HCT116 (cell line): ENCODE data around the gene ZNF592. TPM values are rescaled to one million over a fixed set of nuclear protein-coding genes. Genes with fewer than 3 reads are reported as not detected.

ENCODE experiments used
- ATAC-seq: fragments of 200-7000 bp; cut with Tn5 transposase; 2 replicates; pipeline ENCODE4 v1.9.1; 2020; ENCODE audit warnings: mild to moderate bottlenecking, moderate library complexity
- BruUV-seq: library from RNA; stranded (reverse); fragments of 400-500 nt; replicated peaks from 2 replicates; lab custom pipeline; 2021; lab: Mats Ljungman, UMichigan
- CTCF ChIA-PET: fragments of 300-600 bp; sonication (Branson Sonifier 250); formaldehyde crosslinking; loops from one replicate; lab custom pipeline; 2021; ENCODE audit warnings: antibody characterized with exemption; lab: Charles Lee
- POLR2A ChIA-PET: fragments of 300-600, 350-600 bp; sonication (Branson Sonifier 250); formaldehyde crosslinking; loops from one replicate; lab custom pipeline; 2021; ENCODE audit warnings: antibody characterized with exemption; lab: Charles Lee
- RAD21 ChIA-PET, 2 experiments: fragments of 300-600 bp; sonication (Branson Sonifier 250); formaldehyde crosslinking; loops; one replicate each; lab custom pipeline; 2023; ENCODE audit warnings: low total read pairs in 2 of 2; ENCODE audit not compliant: uncharacterized antibody in 2 of 2, unreplicated experiment in 2 of 2, low non-redundant PET in 1 of 2; lab: Charles Lee
- DNase-seq: peaks from one replicate; pipeline ENCODE4 v3.0.0-alpha.2; 2010; ENCODE audit warnings: low read depth, low spot score
- H2AFZ ChIP-seq: fragments of 200-600 bp; shearing (Covaris generic), sonication (generic); 2 replicates; pipeline ENCODE4 v1.6.1; 2017; ENCODE audit warnings: low read depth, mixed run types, mixed read lengths, antibody characterized with exemption, low read length; ENCODE audit not compliant: poor library complexity, severe bottlenecking
- H3K27ac ChIP-seq: 2 replicates; pipeline ENCODE4 v1.5.1; 2012; ENCODE audit warnings: low read depth, low read length
- H3K27me3 ChIP-seq: fragments of 200-600 bp; sonication (generic); 2 replicates; pipeline ENCODE4 v1.6.1; 2016; ENCODE audit warnings: mixed run types, low read length, mixed read lengths; ENCODE audit not compliant: insufficient read depth
- H3K36me3 ChIP-seq, 2 experiments: fragments of 200-500 bp in 1 of 2; fragments of 200-600 bp in 1 of 2; sonication (Bioruptor generic) in 1 of 2; sonication (generic) in 1 of 2; 2 replicates each; pipeline versions ENCODE4 v1.5.1 to v1.6.1; 2014 to 2016; ENCODE audit warnings: low read length in 2 of 2, inconsistent platforms in 1 of 2, mixed read lengths in 1 of 2, mixed run types in 1 of 2; ENCODE audit not compliant: insufficient read depth in 2 of 2, control insufficient read depth in 1 of 2
- H3K4me1 ChIP-seq, 2 experiments: fragments of 200-600 bp in 1 of 2; sonication (generic) in 1 of 2; 2 replicates each; pipeline versions ENCODE4 v1.5.1 to v1.6.1; 2012 to 2017; ENCODE audit warnings: low read length in 2 of 2, inconsistent platforms in 1 of 2, mild to moderate bottlenecking in 1 of 2, mixed read lengths in 1 of 2, mixed run types in 1 of 2, moderate library complexity in 1 of 2; ENCODE audit not compliant: insufficient read depth in 2 of 2, control insufficient read depth in 1 of 2
- H3K4me2 ChIP-seq: fragments of 200-600 bp; sonication (generic); 2 replicates; pipeline ENCODE4 v1.6.1; 2017; ENCODE audit warnings: mixed run types, low read length, mixed read lengths
- H3K4me3 ChIP-seq, 2 experiments: fragments of 200-600 bp in 1 of 2; sonication (generic) in 1 of 2; replicated peaks in 1 of 2; 2 replicates each; pipeline ENCODE4 v1.5.1; 2011 to 2016; ENCODE audit warnings: low read length in 2 of 2, control low read depth in 1 of 2, low read depth in 1 of 2, mild to moderate bottlenecking in 1 of 2, mixed read lengths in 1 of 2, mixed run types in 1 of 2
- H3K79me2 ChIP-seq: fragments of 200-600 bp; sonication (generic); 2 replicates; pipeline ENCODE4 v1.6.1; 2017; ENCODE audit warnings: mild to moderate bottlenecking, mixed run types, low read length, moderate library complexity, mixed read lengths; ENCODE audit not compliant: insufficient read depth
- H3K9ac ChIP-seq: fragments of 200-600 bp; sonication (generic); 2 replicates; pipeline ENCODE4 v1.6.1; 2016; ENCODE audit warnings: low read length, mixed read lengths
- H3K9me2 ChIP-seq: fragments of 200-600 bp; sonication (generic), shearing (Covaris generic); 2 replicates; pipeline ENCODE4 v1.6.1; 2017; ENCODE audit warnings: mixed run types, mild to moderate bottlenecking, moderate library complexity; ENCODE audit not compliant: insufficient read depth
- H3K9me3 ChIP-seq, 2 experiments: fragments of 200-500 bp in 1 of 2; fragments of 200-600 bp in 1 of 2; sonication (Bioruptor generic) in 1 of 2; sonication (generic) in 1 of 2; 2 replicates each; pipeline ENCODE4 v1.6.1; 2014 to 2017; ENCODE audit warnings: low read length in 2 of 2, mixed read lengths in 2 of 2, inconsistent platforms in 1 of 2, low read depth in 1 of 2, mild to moderate bottlenecking in 1 of 2, mixed run types in 1 of 2, moderate library complexity in 1 of 2; ENCODE audit not compliant: control insufficient read depth in 1 of 2, insufficient read depth in 1 of 2
- H4K20me1 ChIP-seq: fragments of 200-600 bp; sonication (generic), shearing (Covaris generic); 2 replicates; pipeline ENCODE4 v1.6.1; 2017; ENCODE audit warnings: mixed run types, mild to moderate bottlenecking, moderate library complexity; ENCODE audit not compliant: insufficient read depth
- ATF3 ChIP-seq: IDR thresholded peaks from 2 replicates; pipeline ENCODE4 v1.6.1; 2012
- CEBPB ChIP-seq: IDR thresholded peaks from 2 replicates; pipeline ENCODE4 v1.6.1; 2012; ENCODE audit warnings: low read depth
- EZH2 ChIP-seq: fragments of 200-600 bp; sonication (generic); IDR thresholded peaks from 2 replicates; pipeline ENCODE4 v1.6.1; 2017; ENCODE audit warnings: antibody characterized with exemption, mixed run types
- EZH2phosphoT487 ChIP-seq: fragments of 200-600 bp; IDR thresholded peaks from 2 replicates; pipeline ENCODE4 v1.6.1; 2018; ENCODE audit warnings: antibody characterized with exemption, borderline replicate concordance
- POLR2AphosphoS5 ChIP-seq: IDR thresholded peaks from 2 replicates; pipeline ENCODE4 v1.6.1; 2011; ENCODE audit warnings: mild to moderate bottlenecking, low read depth, low read length, moderate library complexity
- REST ChIP-seq: IDR thresholded peaks from 2 replicates; pipeline ENCODE4 v1.6.1; 2012; ENCODE audit warnings: low read depth
- SP1 ChIP-seq: IDR thresholded peaks from 2 replicates; pipeline ENCODE4 v1.6.1; 2012; ENCODE audit warnings: low read depth
- intact Hi-C: fragments of 100-400 bp; cut with micrococcal nuclease; formaldehyde crosslinking; loops from 2 replicates; pipeline ENCODE4 v1.10.0; 2022
- total RNA-seq: library from RNA; stranded (reverse); gene quantifications from one replicate; pipeline ENCODE4 v1.2.1, GENCODE V29; 2021; ENCODE audit not compliant: unreplicated experiment
- TF ChIP-seq, protein P1 (sequence below), 3 experiments: fragments of 200-600 bp in 1 of 3; sonication (generic) in 1 of 3; IDR thresholded peaks in 2 of 3; conservative IDR thresholded peaks in 1 of 3; 2 replicates each; pipeline ENCODE4 v1.5.1; 2012 to 2017; ENCODE audit warnings: low read depth in 2 of 3, low read length in 2 of 3, antibody characterized with exemption in 1 of 3, borderline replicate concordance in 1 of 3, control low read depth in 1 of 3, mild to moderate bottlenecking in 1 of 3, mixed read lengths in 1 of 3, mixed run types in 1 of 3, moderate library complexity in 1 of 3; ENCODE audit not compliant: insufficient read depth in 1 of 3

Gene ZNF592
- total RNA-seq, 1 experiment from 2014 or later = 26.4 TPM

DNA sequence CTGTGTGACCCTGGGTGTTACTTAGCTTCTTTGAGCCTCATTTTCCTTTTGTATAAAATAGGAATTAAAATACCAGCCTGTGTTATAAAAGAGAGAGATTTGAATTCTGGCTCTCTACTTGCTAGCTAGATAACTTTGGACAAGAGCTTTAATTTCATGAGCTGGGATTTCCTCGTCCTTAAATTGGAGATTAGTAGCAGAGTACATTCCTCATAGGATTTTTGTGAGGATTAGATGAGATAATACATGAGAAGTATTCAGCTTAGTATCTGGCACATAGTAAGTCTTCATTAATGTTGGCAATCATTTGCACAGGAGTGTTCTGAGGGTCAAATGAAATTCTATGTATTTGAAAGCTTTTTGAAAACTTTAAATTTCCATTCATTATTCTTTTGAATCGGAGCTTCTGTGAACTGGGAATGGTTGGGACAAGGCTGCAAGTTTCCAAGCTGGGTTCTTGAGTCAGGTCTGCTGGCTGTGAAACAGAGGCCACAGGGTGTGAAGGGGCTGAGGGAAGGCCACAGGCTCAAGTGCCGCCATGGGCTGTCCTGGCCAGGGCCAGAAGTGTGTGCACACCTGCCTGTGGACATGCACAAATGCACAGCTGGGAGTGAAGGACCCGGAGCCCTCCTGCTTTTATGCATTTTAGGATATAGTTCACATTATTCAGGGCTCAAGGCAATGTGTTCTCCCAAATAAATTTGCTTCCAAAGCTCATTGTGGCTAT, 86.0 kb downstream of the ZNF592 start:
- H4K20me1 ChIP-seq = no peaks in the 10 kb centered on the region
- POLR2A ChIA-PET = no interaction called here
- no TSS peak for BruUV-seq
- no peak for DNase-seq
- intact Hi-C loops = no loop called here
- no peaks in the 10 kb centered on the region for H3K36me3 ChIP-seq
- no peak overlapping the region for H3K9ac ChIP-seq
- CTCF ChIA-PET = no interaction called here
- peaks cover 0 to 15% of the 10 kb centered on the region in 2 experiments; a peak in 2 of 4 replicates for H3K4me1 ChIP-seq
- RAD21 ChIA-PET = no interaction called here
- no peak for ATAC-seq
- no peak overlapping the region for H3K4me2 ChIP-seq
- no peak for TF ChIP-seq POLR2AphosphoS5
- TF ChIP-seq REST = no peak
- no peaks in the 10 kb centered on the region for H3K9me2 ChIP-seq
- H3K27ac ChIP-seq = no peak overlapping the region
- no peaks in the 10 kb centered on the region for H3K9me3 ChIP-seq
- H3K4me3 ChIP-seq = no peak overlapping the region
- no peaks in the 10 kb centered on the region for H3K79me2 ChIP-seq
- no peak overlapping the region for H2AFZ ChIP-seq
- H3K27me3 ChIP-seq = no peaks in the 10 kb centered on the region

DNA sequence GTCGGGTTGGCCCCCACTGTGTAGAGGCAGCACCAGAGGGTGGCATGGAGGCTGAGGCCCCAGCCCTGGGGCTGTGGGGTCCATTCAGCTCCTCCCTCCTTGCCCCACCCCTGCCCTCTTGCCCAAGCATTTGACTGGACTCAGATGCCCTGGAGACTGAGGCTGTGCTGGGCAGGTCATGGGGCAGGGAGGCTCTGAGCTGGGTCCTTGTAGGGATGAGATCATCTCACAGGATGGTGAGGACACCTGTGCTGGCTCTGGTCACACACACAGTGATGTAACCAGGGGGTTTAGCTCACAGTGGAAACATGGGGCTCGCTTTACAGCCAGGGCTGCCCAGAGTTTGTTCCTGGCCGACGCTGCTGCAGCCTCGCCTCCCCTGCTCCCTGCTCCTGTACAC, 86.6 kb downstream of the ZNF592 start:
- ChIA-PET CTCF (no interaction called here), RAD21 (no interaction called here), POLR2A (no interaction called here)
- TF ChIP-seq, protein P1, sequence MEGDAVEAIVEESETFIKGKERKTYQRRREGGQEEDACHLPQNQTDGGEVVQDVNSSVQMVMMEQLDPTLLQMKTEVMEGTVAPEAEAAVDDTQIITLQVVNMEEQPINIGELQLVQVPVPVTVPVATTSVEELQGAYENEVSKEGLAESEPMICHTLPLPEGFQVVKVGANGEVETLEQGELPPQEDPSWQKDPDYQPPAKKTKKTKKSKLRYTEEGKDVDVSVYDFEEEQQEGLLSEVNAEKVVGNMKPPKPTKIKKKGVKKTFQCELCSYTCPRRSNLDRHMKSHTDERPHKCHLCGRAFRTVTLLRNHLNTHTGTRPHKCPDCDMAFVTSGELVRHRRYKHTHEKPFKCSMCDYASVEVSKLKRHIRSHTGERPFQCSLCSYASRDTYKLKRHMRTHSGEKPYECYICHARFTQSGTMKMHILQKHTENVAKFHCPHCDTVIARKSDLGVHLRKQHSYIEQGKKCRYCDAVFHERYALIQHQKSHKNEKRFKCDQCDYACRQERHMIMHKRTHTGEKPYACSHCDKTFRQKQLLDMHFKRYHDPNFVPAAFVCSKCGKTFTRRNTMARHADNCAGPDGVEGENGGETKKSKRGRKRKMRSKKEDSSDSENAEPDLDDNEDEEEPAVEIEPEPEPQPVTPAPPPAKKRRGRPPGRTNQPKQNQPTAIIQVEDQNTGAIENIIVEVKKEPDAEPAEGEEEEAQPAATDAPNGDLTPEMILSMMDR (IDR thresholded peaks at IDR 0.05 in 2 of 3, conservative IDR thresholded peaks at IDR 0.05 in 1 of 3; ENCODE audit: borderline replicate concordance in 1 of 3, insufficient read depth in 1 of 3, low read depth in 2 of 3, low read length in 2 of 3) = no peak
- no peak for TF ChIP-seq ATF3
- no peak for TF ChIP-seq CEBPB
- TF ChIP-seq EZH2 = no peak
- no peak for TF ChIP-seq REST
- no peak for TF ChIP-seq SP1
- no peak for TF ChIP-seq EZH2phosphoT487
- H2AFZ ChIP-seq = no peak overlapping the region
- no peak overlapping the region for H3K4me3 ChIP-seq
- peaks cover 0 to 18% of the 10 kb centered on the region in 2 experiments; a peak in 2 of 4 replicates for H3K4me1 ChIP-seq
- intact Hi-C loops = no loop called here
- H3K79me2 ChIP-seq = no peaks in the 10 kb centered on the region
- H3K9me3 ChIP-seq = no peaks in the 10 kb centered on the region
- H3K27me3 ChIP-seq = no peaks in the 10 kb centered on the region
- H3K36me3 ChIP-seq = no peaks in the 10 kb centered on the region
- BruUV-seq = no TSS peak
- no peak overlapping the region for H3K27ac ChIP-seq
- H4K20me1 ChIP-seq = no peaks in the 10 kb centered on the region
- H3K9ac ChIP-seq = no peak overlapping the region
- DNase-seq (no peak), ATAC-seq (no peak)
- H3K9me2 ChIP-seq = no peaks in the 10 kb centered on the region
- no peak overlapping the region for H3K4me2 ChIP-seq
